HepG2 (cell line): ENCODE results near the gene KRTAP5-2. TPM values are rescaled to one million over a fixed set of nuclear protein-coding genes. Genes with fewer than 3 reads are reported as not detected.
A peak's percentile ranks its signal among the peaks of the same experiment; 100 is the strongest.

Experiments used
- ATAC-seq: fragments of 200-7000 bp; cut with Tn5 transposase; 3 replicates; pipeline ENCODE4 v1.9.1; 2020; ENCODE audit warnings: mild to moderate bottlenecking, moderate library complexity
- BruUV-seq: library from RNA; stranded (reverse); fragments of 400-500 nt; replicated peaks from 2 replicates; lab custom pipeline; 2021; lab: Mats Ljungman, UMichigan
- CTCF ChIA-PET: fragments of 300-600 bp; formaldehyde crosslinking; extraction: SDS; loops from one replicate; lab custom pipeline; 2021; ENCODE audit warnings: low total read pairs, inconsistent platforms, low intra/inter-chr PET ratio; lab: Yijun Ruan, JAX
- POLR2A ChIA-PET: fragments of 350-600 bp; sonication (Branson Sonifier 250); formaldehyde crosslinking; loops from one replicate; lab custom pipeline; 2020; ENCODE audit warnings: antibody characterized with exemption, inconsistent platforms; lab: Yijun Ruan, JAX
- DNase-seq: peaks from one replicate; pipeline ENCODE4 v3.0.0-alpha.2; 2015; ENCODE audit warnings: low spot score
- FAIRE-seq: peaks from 3 replicates; lab custom pipeline; 2011; peaks lifted over from hg19 to GRCh38; lab: Jason Lieb, UNC
- H2AFZ ChIP-seq: one replicate; pipeline ENCODE4 v1.6.1; 2011; ENCODE audit warnings: low read length, inconsistent platforms
- H3K27ac ChIP-seq: fragments of 300-600 bp; 3 replicates; pipeline ENCODE4 v1.8.0; 2011; ENCODE audit warnings: mixed run types, mild to moderate bottlenecking, mixed read lengths, low read length, inconsistent platforms; ENCODE audit not compliant: insufficient read depth; ENCODE audit errors: extremely low read length
- H3K27me3 ChIP-seq, 2 experiments: fragments of 200-600 bp in 1 of 2; 2 replicates in 1 of 2; 3 replicates in 1 of 2; pipeline versions ENCODE4 v1.6.0 to v1.8.0; 2011; ENCODE audit warnings: low read length in 2 of 2, mild to moderate bottlenecking in 2 of 2, moderate library complexity in 2 of 2, inconsistent platforms in 1 of 2; ENCODE audit not compliant: insufficient read depth in 2 of 2, control insufficient read depth in 1 of 2
- H3K36me3 ChIP-seq, 2 experiments: fragments of 200-600 bp in 1 of 2; replicated peaks in 1 of 2; 2 replicates in 1 of 2; 3 replicates in 1 of 2; pipeline versions ENCODE4 v1.5.1 to v1.8.0; 2011; ENCODE audit warnings: low read length in 2 of 2, inconsistent platforms in 1 of 2; ENCODE audit not compliant: insufficient read depth in 2 of 2, control insufficient read depth in 1 of 2
- H3K4me1 ChIP-seq: 2 replicates; pipeline ENCODE4 v1.5.1; 2012; ENCODE audit warnings: low read length, inconsistent platforms; ENCODE audit not compliant: insufficient read depth
- H3K4me2 ChIP-seq: 2 replicates; pipeline ENCODE4 v1.6.0; 2011; ENCODE audit warnings: low read depth, low read length, inconsistent platforms
- H3K4me3 ChIP-seq, 3 experiments: fragments of 200-600 bp in 1 of 3; sonication (generic), shearing (Covaris generic) in 1 of 3; replicated peaks in 1 of 3; 2 replicates each; pipeline ENCODE4 v1.5.1; 2011 to 2016; ENCODE audit warnings: low read length in 3 of 3, inconsistent platforms in 2 of 3, low read depth in 2 of 3, mild to moderate bottlenecking in 2 of 3, control low read depth in 1 of 3, mixed read lengths in 1 of 3; ENCODE audit not compliant: insufficient read depth in 1 of 3
- H3K79me2 ChIP-seq: one replicate; pipeline ENCODE4 v1.6.1; 2011; ENCODE audit warnings: low read length, inconsistent platforms; ENCODE audit not compliant: insufficient read depth
- H3K9ac ChIP-seq: 2 replicates; pipeline ENCODE4 v1.6.0; 2011; ENCODE audit warnings: mild to moderate bottlenecking, low read depth, low read length, inconsistent platforms; ENCODE audit not compliant: insufficient read depth
- H3K9me3 ChIP-seq: 2 replicates; pipeline ENCODE4 v1.5.1; 2012; ENCODE audit warnings: mild to moderate bottlenecking, low read length
- H4K20me1 ChIP-seq: 2 replicates; pipeline ENCODE4 v1.6.0; 2011; ENCODE audit warnings: inconsistent platforms, mild to moderate bottlenecking, low read length, moderate library complexity; ENCODE audit not compliant: insufficient read depth
- CREB3 ChIP-seq: sonication (generic); formaldehyde crosslinking; IDR thresholded peaks from 2 replicates; pipeline ENCODE4 v1.5.0; 2020; ENCODE audit warnings: missing genetic modification reagents
- CSRNP1 ChIP-seq: sonication (generic); formaldehyde crosslinking; IDR thresholded peaks from 2 replicates; pipeline ENCODE4 v1.8.1; 2023; ENCODE audit warnings: mild to moderate bottlenecking, missing genetic modification reagents
- HNRNPL ChIP-seq: fragments of 200-400 bp; formaldehyde crosslinking; IDR thresholded peaks from 2 replicates; pipeline ENCODE4 v1.6.1; 2017; ENCODE audit warnings: mild to moderate bottlenecking, low read depth, low read length
- MAZ ChIP-seq, 2 experiments: sonication (generic) in 1 of 2; formaldehyde crosslinking in 1 of 2; IDR thresholded peaks; 2 replicates each; pipeline versions ENCODE4 v1.5.0 to v1.6.1; 2012 to 2020; ENCODE audit warnings: low read depth in 2 of 2, mild to moderate bottlenecking in 2 of 2, borderline replicate concordance in 1 of 2, improper control_type of control experiment in 1 of 2, low read length in 1 of 2, missing genetic modification reagents in 1 of 2, moderate library complexity in 1 of 2
- NFE2L2 ChIP-seq: fragments of 150-350 bp; IDR thresholded peaks from 2 replicates; pipeline ENCODE4 v1.6.1; 2014; ENCODE audit warnings: low read length
- NR1H2 ChIP-seq: sonication (generic); formaldehyde crosslinking; IDR thresholded peaks from 2 replicates; pipeline ENCODE4 v1.8.1; 2022; ENCODE audit warnings: low read depth, missing genetic modification reagents, borderline replicate concordance
- RXRA ChIP-seq: sonication (generic); formaldehyde crosslinking; IDR thresholded peaks from 2 replicates; pipeline ENCODE4 v1.5.1; 2020; ENCODE audit warnings: missing genetic modification reagents
- ZBTB33 ChIP-seq: sonication (generic); formaldehyde crosslinking; IDR thresholded peaks from 2 replicates; pipeline ENCODE4 v1.4.0; 2020; ENCODE audit warnings: missing genetic modification reagents
- ZNF501 ChIP-seq: sonication (generic); formaldehyde crosslinking; IDR thresholded peaks from 2 replicates; pipeline ENCODE4 v1.5.1; 2020; ENCODE audit warnings: mild to moderate bottlenecking, moderate library complexity, missing genetic modification reagents
- ZNF572 ChIP-seq: sonication (generic); formaldehyde crosslinking; IDR thresholded peaks from 2 replicates; pipeline ENCODE4 v1.5.1; 2020; ENCODE audit warnings: mild to moderate bottlenecking, missing genetic modification reagents
- ZNF7 ChIP-seq: IDR thresholded peaks from 2 replicates; pipeline ENCODE4 v1.6.1; 2016; ENCODE audit warnings: missing biosample characterization, missing genetic modification reagents
- ZSCAN29 ChIP-seq: sonication (generic); formaldehyde crosslinking; conservative IDR thresholded peaks from 2 replicates; pipeline ENCODE4 v1.4.0; 2020; ENCODE audit warnings: mild to moderate bottlenecking, missing genetic modification reagents
- ZSCAN30 ChIP-seq: sonication (generic); formaldehyde crosslinking; IDR thresholded peaks from 2 replicates; pipeline ENCODE4 v1.5.0; 2020; ENCODE audit warnings: mild to moderate bottlenecking, missing genetic modification reagents
- WGBS: methylation state at CpG from one replicate; pipeline ENCODE4 v1.1.6; 2017; ENCODE audit warnings: low lambda C conversion rate; 5-methylcytosine and 5-hydroxymethylcytosine counted together
- in situ Hi-C: cut with HindIII; loops from 2 replicates; pipeline ENCODE4 v1.10.0; 2017; ENCODE audit warnings: low pct_unique_long_range_greater_than_20kb; ENCODE audit not compliant: extremely low pct_ligation_motif_present
- intact Hi-C: fragments of 100-400 bp; cut with micrococcal nuclease; formaldehyde crosslinking; loops from one replicate; pipeline ENCODE4 v1.10.0; 2022; ENCODE audit not compliant: unreplicated experiment
- polyA plus RNA-seq, 8 experiments: library from polyadenylated mRNA; depleted of rRNA in 3 of 8; stranded (reverse) in 7 of 8; unstranded in 1 of 8; fragments of >200 nt; fragmentation: Illumina TruSeq in 4 of 8; extraction: Trizol in 4 of 8; gene quantifications; 2 replicates each; pipeline versions ENCODE4 v1.2.1 to v1.2.3, GENCODE V29; 2011 to 2016; ENCODE audit warnings: low read depth in 4 of 8, missing spikeins in 1 of 8, mixed read lengths in 1 of 8; ENCODE audit not compliant: insufficient read depth in 1 of 8
- total RNA-seq, 5 experiments: library from RNA; depleted of rRNA; stranded (reverse); fragments of >200 nt; fragmentation: Illumina TruSeq; extraction: Trizol; gene quantifications; 2 replicates each; pipeline ENCODE4 v1.2.3, GENCODE V29; 2016; ENCODE audit warnings: low read depth in 1 of 5
- TF ChIP-seq, protein P1 (sequence below): sonication (generic); formaldehyde crosslinking; IDR thresholded peaks from 2 replicates; pipeline ENCODE4 v1.8.1; 2022; ENCODE audit warnings: mild to moderate bottlenecking, missing genetic modification reagents
- TF ChIP-seq, protein P2 (sequence below): sonication (generic); formaldehyde crosslinking; IDR thresholded peaks from 2 replicates; pipeline ENCODE4 v1.4.0; 2020; ENCODE audit warnings: missing genetic modification reagents

The KRTAP5-2 gene
- total and polyA plus RNA-seq, 2 of the 13 experiments (the other 11 are each of a cell fraction or from before 2014, with no cell fraction given), result not detected

DNA sequence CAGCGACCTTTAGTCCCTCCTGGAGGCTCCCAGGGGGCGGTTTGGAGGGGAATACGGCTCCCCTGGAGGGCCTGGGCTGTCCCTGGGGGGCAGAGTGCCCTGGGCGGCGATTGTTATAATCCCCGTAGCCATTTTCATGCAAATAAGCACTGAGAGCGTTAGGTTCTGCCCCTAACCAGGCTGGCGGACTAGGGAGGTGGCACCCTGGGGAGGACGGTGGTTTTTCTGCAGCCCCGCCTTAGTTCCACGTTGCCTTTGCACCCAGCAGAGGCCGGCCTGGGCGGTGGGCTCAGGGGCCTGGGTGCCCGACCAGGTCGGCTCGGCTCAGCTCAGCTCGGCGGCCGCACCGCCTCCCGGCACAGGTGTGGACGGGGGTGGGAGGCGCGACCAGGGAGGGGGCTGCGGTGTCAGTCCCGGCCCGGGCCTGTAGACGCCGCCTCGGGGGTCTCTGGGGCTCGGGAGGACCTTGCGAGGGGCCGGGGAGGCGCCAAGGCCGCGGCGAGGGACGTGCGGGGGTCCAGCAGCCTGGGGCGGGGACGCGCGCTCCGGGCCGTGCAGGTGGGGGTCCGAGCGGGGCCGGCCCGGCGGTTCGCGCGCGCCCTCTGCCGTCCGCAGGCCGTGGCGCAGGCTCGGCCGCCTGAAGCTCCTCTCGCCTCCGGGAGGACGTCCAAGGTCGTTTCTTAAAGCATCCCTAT is 23.7 kb downstream of the KRTAP5-2 start:
- CTCF ChIA-PET, result interaction anchor here (0.9 to 2.3 kb wide), 4 partner anchors 10 to 33 kb away, joined by 3 to 17 read pairs (median 4); no protein-coding TSS in a partner anchor
- H4K20me1 ChIP-seq, result peaks cover 16% of the 10 kb centered on the region; the same call in 1 of the 2 replicates
- no peaks in the 10 kb centered on the region for H3K36me3 ChIP-seq
- FAIRE-seq (no peak), DNase-seq (no peak), ATAC-seq (peak; percentile 60)
- BruUV-seq, result no TSS peak
- H3K4me2 ChIP-seq, result peak overlapping the region; percentile 93
- no CpG with 5 or more reads among the region's 64 CpGs for WGBS
- peaks cover 35% of the 10 kb centered on the region for H3K4me1 ChIP-seq
- no peak overlapping the region for H3K27ac ChIP-seq
- H3K79me2 ChIP-seq, result no peaks in the 10 kb centered on the region
- POLR2A ChIA-PET, result interaction anchor here (0.7 to 1.6 kb wide), 6 partner anchors 15 to 414 kb away, joined by 3 to 5 read pairs (median 3); no protein-coding TSS in a partner anchor
- in situ Hi-C loops (no loop called here), intact Hi-C loops (loop anchor here (2.0 kb wide), 2 partner anchors 20 to 34 kb away; no protein-coding TSS in a partner anchor)
- peak overlapping the region; percentile 65 to 76 (median 72) for H3K4me3 ChIP-seq
- peaks cover 8% of the 10 kb centered on the region for H3K9me3 ChIP-seq
- peaks cover 1 to 17% of the 10 kb centered on the region in 2 experiments; a peak in 3 of 5 replicates for H3K27me3 ChIP-seq
- H2AFZ ChIP-seq, result no peak overlapping the region
- peak overlapping the region; percentile 84; the same call in 1 of the 2 replicates for H3K9ac ChIP-seq
- TF ChIP-seq NFE2L2 (no peak), ZNF7 (CRISPR knock-in tag) (no peak), ZNF501 (CRISPR knock-in tag) (peak; percentile 48; the same call in 1 of the 2 replicates), CREB3 (CRISPR knock-in tag) (no peak), MAZ (IDR thresholded peaks at IDR 0.05; ENCODE audit: borderline replicate concordance, low read depth, low read length) (no peak), MAZ (CRISPR knock-in tag; IDR thresholded peaks at IDR 0.05; ENCODE audit: low read depth) (peak; percentile 65; the same call in 1 of the 2 replicates), ZSCAN30 (CRISPR knock-in tag) (no peak), CSRNP1 (CRISPR knock-in tag) (no peak), ZSCAN29 (no peak), RXRA (CRISPR knock-in tag) (peak; percentile 25; the same call in 1 of the 2 replicates), HNRNPL (peak; percentile 90), ZBTB33 (no peak), ZNF572 (CRISPR knock-in tag) (no peak), NR1H2 (no peak)
- TF ChIP-seq, protein P1, sequence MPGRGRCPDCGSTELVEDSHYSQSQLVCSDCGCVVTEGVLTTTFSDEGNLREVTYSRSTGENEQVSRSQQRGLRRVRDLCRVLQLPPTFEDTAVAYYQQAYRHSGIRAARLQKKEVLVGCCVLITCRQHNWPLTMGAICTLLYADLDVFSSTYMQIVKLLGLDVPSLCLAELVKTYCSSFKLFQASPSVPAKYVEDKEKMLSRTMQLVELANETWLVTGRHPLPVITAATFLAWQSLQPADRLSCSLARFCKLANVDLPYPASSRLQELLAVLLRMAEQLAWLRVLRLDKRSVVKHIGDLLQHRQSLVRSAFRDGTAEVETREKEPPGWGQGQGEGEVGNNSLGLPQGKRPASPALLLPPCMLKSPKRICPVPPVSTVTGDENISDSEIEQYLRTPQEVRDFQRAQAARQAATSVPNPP (CRISPR knock-in tag), result no peak
- TF ChIP-seq, protein P2, sequence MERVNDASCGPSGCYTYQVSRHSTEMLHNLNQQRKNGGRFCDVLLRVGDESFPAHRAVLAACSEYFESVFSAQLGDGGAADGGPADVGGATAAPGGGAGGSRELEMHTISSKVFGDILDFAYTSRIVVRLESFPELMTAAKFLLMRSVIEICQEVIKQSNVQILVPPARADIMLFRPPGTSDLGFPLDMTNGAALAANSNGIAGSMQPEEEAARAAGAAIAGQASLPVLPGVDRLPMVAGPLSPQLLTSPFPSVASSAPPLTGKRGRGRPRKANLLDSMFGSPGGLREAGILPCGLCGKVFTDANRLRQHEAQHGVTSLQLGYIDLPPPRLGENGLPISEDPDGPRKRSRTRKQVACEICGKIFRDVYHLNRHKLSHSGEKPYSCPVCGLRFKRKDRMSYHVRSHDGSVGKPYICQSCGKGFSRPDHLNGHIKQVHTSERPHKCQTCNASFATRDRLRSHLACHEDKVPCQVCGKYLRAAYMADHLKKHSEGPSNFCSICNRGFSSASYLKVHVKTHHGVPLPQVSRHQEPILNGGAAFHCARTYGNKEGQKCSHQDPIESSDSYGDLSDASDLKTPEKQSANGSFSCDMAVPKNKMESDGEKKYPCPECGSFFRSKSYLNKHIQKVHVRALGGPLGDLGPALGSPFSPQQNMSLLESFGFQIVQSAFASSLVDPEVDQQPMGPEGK, result peak; percentile 5
